H9 (cell line): ENCODE data around the gene TRIAP1. TPM values are rescaled to one million over a fixed set of nuclear protein-coding genes. Genes with fewer than 3 reads are reported as not detected.

Experiments used
- DNase-seq: peaks from one replicate; pipeline ENCODE4 v3.0.0-alpha.2; 2017
- H2AFZ ChIP-seq: one replicate; pipeline ENCODE4 v1.6.1; 2013; ENCODE audit warnings: mild to moderate bottlenecking, low read length, control low read depth, moderate library complexity
- H2AK5ac ChIP-seq: 2 replicates; pipeline ENCODE4 v1.6.1; 2013; ENCODE audit warnings: low read length, control low read depth, mixed read lengths; ENCODE audit not compliant: insufficient read length
- H2BK120ac ChIP-seq: one replicate; pipeline ENCODE4 v1.6.1; 2013; ENCODE audit warnings: low read depth, mild to moderate bottlenecking, low read length, control low read depth, inconsistent platforms; ENCODE audit not compliant: poor library complexity, severe bottlenecking
- H2BK12ac ChIP-seq: 2 replicates; pipeline ENCODE4 v1.6.1; 2013; ENCODE audit warnings: low read length, control low read depth, mixed read lengths, low read depth; ENCODE audit not compliant: insufficient read length
- H2BK15ac ChIP-seq: 2 replicates; pipeline ENCODE4 v1.6.1; 2013; ENCODE audit warnings: low read depth, low read length, control low read depth
- H2BK20ac ChIP-seq: one replicate; pipeline ENCODE4 v1.6.1; 2013; ENCODE audit warnings: low read depth, mild to moderate bottlenecking, low read length, control low read depth, inconsistent platforms; ENCODE audit not compliant: poor library complexity, severe bottlenecking
- H2BK5ac ChIP-seq: 2 replicates; pipeline ENCODE4 v1.6.1; 2013; ENCODE audit warnings: low read length, control low read depth, mixed read lengths; ENCODE audit not compliant: insufficient read length
- H3K14ac ChIP-seq: 2 replicates; pipeline ENCODE4 v1.6.1; 2013; ENCODE audit warnings: low read length, control low read depth; ENCODE audit not compliant: insufficient read depth
- H3K18ac ChIP-seq: 2 replicates; pipeline ENCODE4 v1.6.1; 2013; ENCODE audit warnings: low read depth, mild to moderate bottlenecking, mixed read lengths, low read length, control low read depth; ENCODE audit not compliant: insufficient read length
- H3K23ac ChIP-seq: 2 replicates; pipeline ENCODE4 v1.6.1; 2013; ENCODE audit warnings: low read length, control low read depth, mixed read lengths, low read depth; ENCODE audit not compliant: insufficient read length
- H3K23me2 ChIP-seq: 2 replicates; pipeline ENCODE4 v1.6.1; 2013; ENCODE audit warnings: low read depth, mild to moderate bottlenecking, mixed read lengths, low read length, control low read depth; ENCODE audit not compliant: insufficient read length, poor library complexity, severe bottlenecking
- H3K27ac ChIP-seq: 2 replicates; pipeline ENCODE4 v1.5.1; 2013; ENCODE audit warnings: low read length, control low read depth, mixed read lengths, low read depth; ENCODE audit not compliant: insufficient read length
- H3K27me3 ChIP-seq: 2 replicates; pipeline ENCODE4 v1.6.1; 2013; ENCODE audit warnings: low read length, control low read depth, inconsistent platforms; ENCODE audit not compliant: insufficient read depth
- H3K4ac ChIP-seq: 2 replicates; pipeline ENCODE4 v1.6.1; 2013; ENCODE audit warnings: low read depth, mild to moderate bottlenecking, control low read depth, inconsistent platforms, low read length, moderate library complexity
- H3K4me1 ChIP-seq: 2 replicates; pipeline ENCODE4 v1.6.1; 2013; ENCODE audit warnings: low read length, control low read depth, inconsistent platforms; ENCODE audit not compliant: insufficient read depth
- H3K4me2 ChIP-seq: 2 replicates; pipeline ENCODE4 v1.6.1; 2013; ENCODE audit warnings: low read length, control low read depth, mixed read lengths; ENCODE audit not compliant: insufficient read length, insufficient read depth
- H3K56ac ChIP-seq: 2 replicates; pipeline ENCODE4 v1.6.1; 2013; ENCODE audit warnings: low read depth, mild to moderate bottlenecking, mixed read lengths, low read length, control low read depth; ENCODE audit not compliant: insufficient read length
- H3K79me1 ChIP-seq: 2 replicates; pipeline ENCODE4 v1.6.1; 2013; ENCODE audit warnings: low read depth, mild to moderate bottlenecking, moderate library complexity, low read length, control low read depth, inconsistent platforms; ENCODE audit not compliant: insufficient read depth, poor library complexity, severe bottlenecking
- H3K79me2 ChIP-seq: 2 replicates; pipeline ENCODE4 v1.6.1; 2013; ENCODE audit warnings: low read length, control low read depth, inconsistent platforms; ENCODE audit not compliant: insufficient read depth
- H3K9ac ChIP-seq: 2 replicates; pipeline ENCODE4 v1.6.1; 2013; ENCODE audit warnings: low read length, control low read depth, mixed read lengths; ENCODE audit not compliant: insufficient read length; ENCODE audit errors: extremely low read depth
- H3K9me3 ChIP-seq: one replicate; pipeline ENCODE4 v1.6.1; 2013; ENCODE audit warnings: low read depth, low read length, inconsistent platforms; ENCODE audit not compliant: control insufficient read depth
- H3T11ph ChIP-seq: one replicate; pipeline ENCODE4 v1.6.1; 2013; ENCODE audit warnings: mild to moderate bottlenecking, low read length, control low read depth, inconsistent platforms
- H4K20me1 ChIP-seq: one replicate; pipeline ENCODE4 v1.6.1; 2013; ENCODE audit not compliant: control insufficient read depth, insufficient read length, insufficient read depth
- H4K5ac ChIP-seq: 2 replicates; pipeline ENCODE4 v1.6.1; 2013; ENCODE audit warnings: low read depth, mild to moderate bottlenecking, mixed read lengths, low read length, control low read depth; ENCODE audit not compliant: insufficient read length
- H4K8ac ChIP-seq: replicated peaks from 2 replicates; pipeline ENCODE4 v1.6.1; 2013; ENCODE audit warnings: low read length, control low read depth, mixed read lengths, low read depth; ENCODE audit not compliant: insufficient read length
- H4K91ac ChIP-seq: 2 replicates; pipeline ENCODE4 v1.6.1; 2013; ENCODE audit warnings: low read depth, mild to moderate bottlenecking, moderate library complexity, mixed read lengths, low read length, control low read depth; ENCODE audit not compliant: insufficient read length
- H3K27ac Mint-ChIP-seq, 3 experiments: 2 replicates in 2 of 3; 3 replicates in 1 of 3; pipeline ENCODE4 v1.8.0; 2020 to 2021; ENCODE audit warnings: mixed read lengths in 3 of 3, mild to moderate bottlenecking in 1 of 3, moderate library complexity in 1 of 3
- H3K27me3 Mint-ChIP-seq: 2 replicates; pipeline ENCODE4 v1.8.0; 2021; ENCODE audit warnings: low read depth, mild to moderate bottlenecking, moderate library complexity, mixed read lengths
- H3K36me3 Mint-ChIP-seq, 3 experiments: 2 replicates in 2 of 3; 3 replicates in 1 of 3; pipeline ENCODE4 v1.8.0; 2020 to 2021; ENCODE audit warnings: low read depth in 3 of 3, mixed read lengths in 3 of 3; ENCODE audit not compliant: insufficient read depth in 1 of 3
- H3K4me1 Mint-ChIP-seq, 2 experiments: 2 replicates each; pipeline ENCODE4 v1.8.0; 2020; ENCODE audit warnings: mixed read lengths in 2 of 2
- H3K4me3 Mint-ChIP-seq, 2 experiments: 2 replicates in 1 of 2; 3 replicates in 1 of 2; pipeline ENCODE4 v1.8.0; 2020 to 2021; ENCODE audit warnings: mild to moderate bottlenecking in 2 of 2, mixed read lengths in 2 of 2, moderate library complexity in 1 of 2
- H3K9me3 Mint-ChIP-seq, 2 experiments: 2 replicates in 1 of 2; 3 replicates in 1 of 2; pipeline ENCODE4 v1.8.0; 2020; ENCODE audit warnings: mild to moderate bottlenecking in 2 of 2, mixed read lengths in 2 of 2, moderate library complexity in 1 of 2
- CTCF ChIP-seq: fragments of 200-600 bp; sonication (generic); conservative IDR thresholded peaks from 3 replicates; pipeline ENCODE4 v1.8.0; 2021; ENCODE audit warnings: antibody characterized with exemption, mild to moderate bottlenecking
- WGBS: extraction: QIAGEN DNeasy Blood & Tissue Kit; methylation state at CpG from one replicate; pipeline ENCODE4 v1.1.7; 2013; ENCODE audit warnings: missing lambda C conversion rate, low lambda C conversion rate, mixed read lengths; ENCODE audit not compliant: insufficient read length; ENCODE audit errors: extremely low coverage; 5-methylcytosine and 5-hydroxymethylcytosine counted together
- total RNA-seq: library from RNA; stranded (reverse); gene quantifications from 2 replicates; pipeline ENCODE4 v1.2.1, GENCODE V29; 2021

TRIAP1 gene
- total RNA-seq, 1 experiment from 2014 or later: 70.4 TPM

GRCh38 chr12:120479458-120479857, 33.3 kb upstream of the TRIAP1 start:
- Histone ChIP-seq H3K56ac (no peak overlapping the region), H3K79me2 (no peaks in the 10 kb centered on the region), H3K79me1 (no peaks in the 10 kb centered on the region), H2AK5ac (no peak overlapping the region), H3K4ac (no peak overlapping the region), H3K14ac (no peak overlapping the region), H2AFZ (no peak overlapping the region), H3K9ac (no peak overlapping the region), H4K91ac (no peak overlapping the region), H3K9me3 (no peaks in the 10 kb centered on the region), H3K27ac (no peak overlapping the region), H2BK12ac (no peak overlapping the region), H3K23me2 (no peaks in the 10 kb centered on the region), H4K8ac (no peak overlapping the region), H3T11ph (no peak overlapping the region), H2BK20ac (no peak overlapping the region), H4K20me1 (no peaks in the 10 kb centered on the region), H3K4me2 (no peak overlapping the region), H3K23ac (no peak overlapping the region), H4K5ac (no peak overlapping the region), H2BK120ac (no peak overlapping the region), H2BK5ac (no peak overlapping the region), H2BK15ac (no peak overlapping the region), H3K18ac (no peak overlapping the region), H3K4me1 (no peaks in the 10 kb centered on the region; the same call in 1 of the 2 replicates), H3K27me3 (no peaks in the 10 kb centered on the region)
- Mint-ChIP-seq H3K27ac (peak overlapping the region in 1 of 3 experiments; percentile 96; a peak in 2 of 7 replicates), H3K36me3 (no peaks in the 10 kb centered on the region; a peak in 2 of 7 replicates), H3K27me3 (no peaks in the 10 kb centered on the region), H3K9me3 (no peaks in the 10 kb centered on the region), H3K4me1 (peaks cover 12 to 13% of the 10 kb centered on the region in 2 experiments), H3K4me3 (no peak overlapping the region)
- no peak for DNase-seq
- no peak for TF ChIP-seq CTCF
- WGBS: no CpG with 5 or more reads among the region's 1 CpG
